GM18505 (cell line): Measurements from ENCODE around the gene TTC24.

Source experiments
- ATAC-seq: cut with Tn5 transposase; IDR thresholded peaks from one replicate; pipeline ENCODE4 v1.9.1; 2021; ENCODE audit not compliant: unreplicated experiment
- POLR2A ChIP-seq: IDR thresholded peaks from 4 replicates; pipeline ENCODE4 v1.6.1; 2011; ENCODE audit warnings: borderline replicate concordance; ENCODE audit not compliant: insufficient read depth, insufficient read length; ENCODE audit errors: extremely low read depth

Gene TTC24

GRCh38 chr1:156579472-156579871, at the start of gene TTC24:
TTC24 (plus strand) TSS chr1:156579723; CDS start chr1:156581365, 1,642 bp downstream.
- TF ChIP-seq POLR2A = no peak

GRCh38 chr1:156530006-156530405, 49.5 kb upstream of the TTC24 start:
- no peak for TF ChIP-seq POLR2A
- ATAC-seq = no peak

More at GRCh38 chr1:156579472-156579871, at the start of gene TTC24:
- ATAC-seq = no peak

GRCh38 chr1:156532374-156532773, 47.1 kb upstream of the TTC24 start:
- ATAC-seq = no peak

GRCh38 chr1:156533568-156534220, 45.8 kb upstream of the TTC24 start:
- ATAC-seq = no peak
- TF ChIP-seq POLR2A = no peak

More at GRCh38 chr1:156532374-156532773, 47.1 kb upstream of the TTC24 start:
- no peak for TF ChIP-seq POLR2A

GRCh38 chr1:156534424-156535060, 45.0 kb upstream of the TTC24 start:
- ATAC-seq = no peak
- TF ChIP-seq POLR2A = no peak

- no peak for TF ChIP-seq POLR2A
Measured at GRCh38 chr1:156537027-156537426, 42.5 kb upstream of the TTC24 start.

GRCh38 chr1:156538711-156539440, 40.6 kb upstream of the TTC24 start:
- no peak for TF ChIP-seq POLR2A
- ATAC-seq = no peak

More at GRCh38 chr1:156537027-156537426, 42.5 kb upstream of the TTC24 start:
- ATAC-seq = no peak

- ATAC-seq = no peak
- TF ChIP-seq POLR2A = no peak
Measured at GRCh38 chr1:156539818-156540355, 39.6 kb upstream of the TTC24 start.

GRCh38 chr1:156540955-156541354, 38.6 kb upstream of the TTC24 start:
- no peak for TF ChIP-seq POLR2A
- no peak for ATAC-seq

GRCh38 chr1:156543066-156543465, 36.5 kb upstream of the TTC24 start:
- no peak for ATAC-seq
- TF ChIP-seq POLR2A = no peak

GRCh38 chr1:156544592-156545102, 34.9 kb upstream of the TTC24 start:
- no peak for TF ChIP-seq POLR2A
- ATAC-seq = no peak

GRCh38 chr1:156546267-156546666, 33.3 kb upstream of the TTC24 start:
- no peak for TF ChIP-seq POLR2A
- no peak for ATAC-seq

- no peak for ATAC-seq
- TF ChIP-seq POLR2A = no peak
Measured at GRCh38 chr1:156547434-156547833, 32.1 kb upstream of the TTC24 start.

GRCh38 chr1:156547982-156548381, 31.5 kb upstream of the TTC24 start:
- ATAC-seq = no peak
- no peak for TF ChIP-seq POLR2A

- no peak for TF ChIP-seq POLR2A
- no peak for ATAC-seq
Measured at GRCh38 chr1:156549390-156549789, 30.1 kb upstream of the TTC24 start.
